Heart left ventricle (tissue), 16 donors: ENCODE measurements around the gene CCDC24. TPM values are rescaled to one million over a fixed set of nuclear protein-coding genes. Genes with fewer than 3 reads are reported as not detected.

Experiments
- ATAC-seq, 4 donors: fragments of 200-7000 bp; cut with Tn5 transposase; one replicate each; pipeline ENCODE4 v1.9.1; 2020 to 2022; ENCODE audit warnings: moderate library complexity in 4 of 4, mild to moderate bottlenecking in 3 of 4, moderate number of reproducible peaks in 1 of 4
- DNase-seq, 5 donors: peaks; one replicate each; pipeline ENCODE4 v3.0.0-alpha.2; 2020
- H3K27ac ChIP-seq, 12 donors: fragments of 200-600 bp; sonication (generic) in 4 of 12; one replicate each; pipeline versions ENCODE4 v1.5.0 to v1.8.0; 2016 to 2022; ENCODE audit warnings: mild to moderate bottlenecking in 2 of 12
- H3K27me3 ChIP-seq, 9 donors: fragments of 200-600 bp; sonication (generic) in 2 of 9; one replicate each; pipeline versions ENCODE4 v1.5.1 to v1.8.0; 2016 to 2022; ENCODE audit warnings: mild to moderate bottlenecking in 3 of 9
- H3K36me3 ChIP-seq, 9 donors: fragments of 200-600 bp; sonication (generic) in 2 of 9; one replicate each; pipeline versions ENCODE4 v1.5.0 to v1.8.0; 2018 to 2022; ENCODE audit warnings: mild to moderate bottlenecking in 2 of 9
- H3K4me1 ChIP-seq, 12 donors: fragments of 200-600 bp; sonication (generic) in 4 of 12; one replicate each; pipeline versions ENCODE4 v1.5.0 to v1.8.0; 2016 to 2022; ENCODE audit warnings: mild to moderate bottlenecking in 3 of 12
- H3K4me3 ChIP-seq, 12 donors: fragments of 200-600 bp; sonication (generic) in 4 of 12; one replicate each; pipeline versions ENCODE4 v1.5.0 to v1.8.0; 2017 to 2022; ENCODE audit warnings: mild to moderate bottlenecking in 9 of 12, moderate library complexity in 4 of 12
- H3K9me3 ChIP-seq, 12 donors: fragments of 200-600 bp; sonication (generic) in 4 of 12; one replicate each; pipeline versions ENCODE4 v1.5.0 to v1.8.0; 2016 to 2022; ENCODE audit warnings: mild to moderate bottlenecking in 1 of 12
- CTCF ChIP-seq, 12 donors: fragments of 200-600 bp; sonication (generic) in 4 of 12; IDR thresholded peaks; one replicate each; pipeline versions ENCODE4 v1.5.0 to v1.8.0; 2018 to 2022; ENCODE audit warnings: antibody characterized with exemption in 12 of 12, mild to moderate bottlenecking in 5 of 12
- POLR2A ChIP-seq, 2 donors: fragments of 450-650 bp; IDR thresholded peaks; one replicate each; pipeline ENCODE4 v1.6.1; 2017; ENCODE audit warnings: antibody characterized with exemption in 2 of 2, mild to moderate bottlenecking in 2 of 2, moderate library complexity in 2 of 2
- WGBS, 4 donors: extraction: QIAGEN DNeasy Blood & Tissue Kit in 2 of 4; methylation state at CpG; one replicate each; pipeline versions ENCODE4 v1.1.5 to v1.1.7; 2013 to 2018; 5-methylcytosine and 5-hydroxymethylcytosine counted together
- intact Hi-C, 10 donors: fragments of 100-400 bp; cut with DNase I; formaldehyde crosslinking; loops; one replicate each; pipeline versions ENCODE4 v1.11.1 to v1.14.2; 2022
- polyA plus RNA-seq, 2 donors: library from polyadenylated mRNA; stranded (reverse); fragments of 200-250 nt; gene quantifications; one replicate each; pipeline ENCODE4 v1.2.3, GENCODE V29; 2013
- total RNA-seq, 9 donors: library from RNA; depleted of rRNA in 2 of 9; stranded (reverse); fragments of >200 nt in 2 of 9; fragmentation: NEBNext Ultra II Directional in 3 of 9; extraction: Animal tissue kit (Norgen Biotek cat#: 25700) in 3 of 9; gene quantifications; one replicate each; pipeline versions ENCODE4 v1.1.0 to v1.2.4, GENCODE V29; 2016 to 2023
- donor health status: ischemic (EF 13 %, LVEDD 7.1; RV severe dilation, severe dysfunction).
- donor health status: healthy with polysubstance abuse.
- donor health status: DM: no; HTN: yes; CAD: no.
- donor health status: DM: no; HTN: no; CAD: no.
- donor health status: ischemic (EF 25% LVEDD 6.9; RV normal size, moderate dysfunction).
- donor health status: ischemic (EF 25% LVEDD 5.7; RV mildly dilated, moderate dysfunction).
- donor health status: healthy.
- donor health status: DM: yes; HTN: yes; CAD: no.
- donor health status: ischemic (EF 35%, LVEDD 5.7; RV mildly dilated, moderate dysfunction).
- donor health status: nonischemic (EF 11% LVEDD 7.7; RV severe dilation, severe dysfunction).
- donor health status: DM: yes; HTN: yes; CAD: no.
- donor health status: PGD.
- donor health status: ischemic (EF 29% LVEDD 5.4; RV normal size, mild dysfunction).
- donor health status: nonischemic (EF 23%, LVEDD 6.1; RV moderate dilation, normal function).

Gene CCDC24
- total and polyA plus RNA-seq, 11 donors, result 0.67 to 3.4 (median 1.2) TPM

GRCh38 chr1:43980255-43981134, 10.9 kb upstream of the CCDC24 start:
- Histone ChIP-seq H3K9me3 (no peaks in the 10 kb centered on the region), H3K4me3 (peak overlapping the region in 10 of 12 donors; percentile 67 to 97 (median 82)), H3K4me1 (peaks cover 0 to 46% (median 39%) of the 10 kb centered on the region in 12 donors), H3K27me3 (no peaks in the 10 kb centered on the region), H3K36me3 (peaks cover 0 to 31% (median 20%) of the 10 kb centered on the region in 9 donors), H3K27ac (peak overlapping the region in 6 of 12 donors; percentile 46 to 76 (median 68))
- ATAC-seq (no peak), DNase-seq (no peak)
- TF ChIP-seq CTCF (IDR thresholded peaks at IDR 0.05) (no peak), POLR2A (IDR thresholded peaks at IDR 0.05) (no peak)
- intact Hi-C loops, result no loop called here
- WGBS, 4 donors, result 71 to 91% (median 75%) methylated on average over 9 to 13 of the region's 13 CpGs

- 89 to 98% (median 94%) methylated on average over 16 to 20 of the region's 20 CpGs for WGBS, 4 donors
- no peak for ATAC-seq
- TF ChIP-seq CTCF (IDR thresholded peaks at IDR 0.05) (no peak), POLR2A (IDR thresholded peaks at IDR 0.05) (no peak)
- Histone ChIP-seq H3K4me3 (no peak overlapping the region), H3K4me1 (peaks cover 0 to 40% (median 33%) of the 10 kb centered on the region in 12 donors), H3K9me3 (no peaks in the 10 kb centered on the region), H3K36me3 (peaks cover 0 to 34% (median 24%) of the 10 kb centered on the region in 9 donors), H3K27ac (no peak overlapping the region), H3K27me3 (no peaks in the 10 kb centered on the region)
- DNase-seq, result no peak
- intact Hi-C loops, result no loop called here
Observed at GRCh38 chr1:43981135-43981491, 10.3 kb upstream of the CCDC24 start.

- H3K4me1 ChIP-seq, result peaks cover 0 to 35% (median 27%) of the 10 kb centered on the region in 12 donors
- no peak overlapping the region for H3K27ac ChIP-seq
- no peaks in the 10 kb centered on the region for H3K27me3 ChIP-seq
- no peaks in the 10 kb centered on the region for H3K9me3 ChIP-seq
- intact Hi-C loops, result no loop called here
- 94 to 97% (median 97%) methylated on average over 20 of the region's 20 CpGs for WGBS, 4 donors
- peaks cover 0 to 30% (median 19%) of the 10 kb centered on the region in 9 donors for H3K36me3 ChIP-seq
- DNase-seq, result no peak
- no peak for ATAC-seq
- H3K4me3 ChIP-seq, result no peak overlapping the region
- no peak for TF ChIP-seq POLR2A (IDR thresholded peaks at IDR 0.05)
- TF ChIP-seq CTCF (IDR thresholded peaks at IDR 0.05), result no peak
Observed at GRCh38 chr1:43981636-43982035, 9.8 kb upstream of the CCDC24 start.

GRCh38 chr1:43982241-43982640, 9.2 kb upstream of the CCDC24 start:
- WGBS, 4 donors, result 91 to 97% (median 93%) methylated on average over 6 to 8 of the region's 8 CpGs
- no peak for TF ChIP-seq POLR2A (IDR thresholded peaks at IDR 0.05)
- TF ChIP-seq CTCF (IDR thresholded peaks at IDR 0.05), result no peak
- Histone ChIP-seq H3K4me1 (peaks cover 0 to 29% (median 21%) of the 10 kb centered on the region in 12 donors), H3K36me3 (peaks cover 0 to 24% (median 13%) of the 10 kb centered on the region in 9 donors), H3K27ac (no peak overlapping the region), H3K27me3 (no peaks in the 10 kb centered on the region), H3K9me3 (no peaks in the 10 kb centered on the region), H3K4me3 (no peak overlapping the region)
- no peak for DNase-seq
- ATAC-seq, result no peak
- intact Hi-C loops, result no loop called here
